NT2/D1 (cell line): ENCODE results near the gene PRPF6.
A peak's percentile ranks its signal among the peaks of the same experiment; 100 is the strongest.

Experiments used
- DNase-seq: peaks from one replicate; pipeline ENCODE4 v3.0.0-alpha.2; 2011; ENCODE audit warnings: low read depth, low spot score
- H3K27me3 ChIP-seq: 2 replicates; pipeline ENCODE4 v1.6.0; 2011; ENCODE audit warnings: mild to moderate bottlenecking; ENCODE audit not compliant: insufficient read length, insufficient read depth
- H3K36me3 ChIP-seq: 2 replicates; pipeline ENCODE4 v1.6.1; 2011; ENCODE audit warnings: mild to moderate bottlenecking, low read length, mixed read lengths; ENCODE audit not compliant: insufficient read depth, insufficient read length
- H3K4me1 ChIP-seq: 2 replicates; pipeline ENCODE4 v1.5.1; 2011; ENCODE audit not compliant: insufficient read depth, insufficient read length
- H3K4me3 ChIP-seq: 2 replicates; pipeline ENCODE4 v1.5.1; 2011; ENCODE audit warnings: low read depth; ENCODE audit not compliant: insufficient read length
- H3K9ac ChIP-seq: 2 replicates; pipeline ENCODE4 v1.6.0; 2011; ENCODE audit warnings: low read depth; ENCODE audit not compliant: insufficient read length
- H3K9me3 ChIP-seq: 2 replicates; pipeline ENCODE4 v1.5.1; 2011; ENCODE audit warnings: mild to moderate bottlenecking, low read length; ENCODE audit not compliant: insufficient read depth
- SUZ12 ChIP-seq: IDR thresholded peaks from 2 replicates; pipeline ENCODE4 v1.6.1; 2011; ENCODE audit not compliant: insufficient read length, insufficient read depth; ENCODE audit errors: extremely low read depth
- YY1 ChIP-seq: IDR thresholded peaks from 2 replicates; pipeline ENCODE4 v1.6.1; 2011; ENCODE audit not compliant: insufficient read length, insufficient read depth
- ZNF274 ChIP-seq: IDR thresholded peaks from 2 replicates; pipeline ENCODE4 v1.6.1; 2011; ENCODE audit warnings: mild to moderate bottlenecking, low read depth, low read length

PRPF6 gene

GRCh38 chr20:64058536-64058935 is 77.6 kb downstream of the PRPF6 start:
- no peaks in the 10 kb centered on the region for H3K36me3 ChIP-seq
- H3K4me3 ChIP-seq = no peak overlapping the region
- no peak for TF ChIP-seq ZNF274
- TF ChIP-seq SUZ12 = no peak
- TF ChIP-seq YY1 = no peak
- H3K27me3 ChIP-seq = no peaks in the 10 kb centered on the region
- no peak for DNase-seq
- no peaks in the 10 kb centered on the region for H3K9me3 ChIP-seq
- peaks cover 42% of the 10 kb centered on the region for H3K4me1 ChIP-seq
- H3K9ac ChIP-seq = peak overlapping the region; percentile 32

GRCh38 chr20:64062276-64062595 is 81.3 kb downstream of the PRPF6 start:
- Histone ChIP-seq H3K36me3 (no peaks in the 10 kb centered on the region), H3K4me1 (peaks cover 34% of the 10 kb centered on the region), H3K9me3 (no peaks in the 10 kb centered on the region), H3K27me3 (no peaks in the 10 kb centered on the region), H3K4me3 (peak overlapping the region; percentile 88), H3K9ac (peak overlapping the region; percentile 86)
- no peak for TF ChIP-seq YY1
- TF ChIP-seq ZNF274 = no peak
- no peak for TF ChIP-seq SUZ12
- no peak for DNase-seq

GRCh38 chr20:64062596-64063388 is 81.9 kb downstream of the PRPF6 start, which contains the start of gene TCEA2:
Gene TCEA2, plus strand, starts transcription at chr20:64063198. Its CDS starts 115 bp downstream, at chr20:64063313.
- H3K9ac ChIP-seq = peak within 1 kb of the TSS; percentile 96
- no peaks in the 10 kb centered on the region for H3K9me3 ChIP-seq
- H3K36me3 ChIP-seq = no peaks in the 10 kb centered on the region
- peaks cover 36% of the 10 kb centered on the region for H3K4me1 ChIP-seq
- H3K27me3 ChIP-seq = no peaks in the 10 kb centered on the region
- H3K4me3 ChIP-seq = peak within 1 kb of the TSS; percentile 88
- DNase-seq = peak; percentile 88
- TF ChIP-seq YY1 = no peak
- no peak for TF ChIP-seq SUZ12
- no peak for TF ChIP-seq ZNF274

- Histone ChIP-seq H3K27me3 (no peaks in the 10 kb centered on the region), H3K36me3 (no peaks in the 10 kb centered on the region), H3K4me1 (peaks cover 35% of the 10 kb centered on the region), H3K9ac (peak overlapping the region; percentile 96), H3K9me3 (no peaks in the 10 kb centered on the region), H3K4me3 (peak overlapping the region; percentile 88)
- no peak for TF ChIP-seq SUZ12
- no peak for TF ChIP-seq YY1
- no peak for TF ChIP-seq ZNF274
- no peak for DNase-seq
These were observed 82.6 kb downstream of the PRPF6 start for GRCh38 chr20:64063389-64064144.

- Histone ChIP-seq H3K4me3 (peak overlapping the region; percentile 88), H3K36me3 (no peaks in the 10 kb centered on the region), H3K9ac (peak overlapping the region; percentile 96), H3K27me3 (no peaks in the 10 kb centered on the region), H3K9me3 (no peaks in the 10 kb centered on the region), H3K4me1 (peaks cover 40% of the 10 kb centered on the region)
- TF ChIP-seq YY1 (no peak), SUZ12 (no peak), ZNF274 (no peak)
- no peak for DNase-seq
These were observed 83.3 kb downstream of the PRPF6 start for GRCh38 chr20:64064145-64064698.

- Histone ChIP-seq H3K36me3 (peaks cover 2% of the 10 kb centered on the region), H3K9me3 (no peaks in the 10 kb centered on the region), H3K4me3 (no peak overlapping the region), H3K9ac (peak overlapping the region; percentile 0), H3K27me3 (no peaks in the 10 kb centered on the region), H3K4me1 (peaks cover 41% of the 10 kb centered on the region)
- no peak for DNase-seq
- TF ChIP-seq SUZ12 (no peak), ZNF274 (no peak), YY1 (no peak)
These were observed 84.4 kb downstream of the PRPF6 start for GRCh38 chr20:64065062-64065973.
